ENCODE results near the gene STX10. TPM values are rescaled to one million over a fixed set of nuclear protein-coding genes. Genes with fewer than 3 reads are reported as not detected.

The STX10 gene
- total and polyA plus RNA-seq, 2 of the 4 experiments (the other 2 are of a cell fraction) = 64.9 to 82.0 TPM

GRCh38 chr19:13138916-13139198 is 11.3 kb downstream of the STX10 start:
- no peak for ATAC-seq (ENCODE audit: low read depth)
- no peak overlapping the region for H2AK5ac ChIP-seq (ENCODE audit: low read depth, low read length)
- no peak overlapping the region for H3K56ac ChIP-seq (ENCODE audit: extremely low read depth, insufficient read depth, low read length)
- TF ChIP-seq BHLHE40 (IDR thresholded peaks at IDR 0.05; ENCODE audit: low read depth, low read length) = no peak
- TF ChIP-seq CTCF (conservative IDR thresholded peaks at IDR 0.05; ENCODE audit: low read depth, low read length) = no peak
- no peak for TF ChIP-seq MAZ (IDR thresholded peaks at IDR 0.05; ENCODE audit: borderline replicate concordance, low read depth, low read length)
- TF ChIP-seq MXI1 (IDR thresholded peaks at IDR 0.05; ENCODE audit: borderline replicate concordance, low read depth, low read length) = no peak
- no peak for TF ChIP-seq POLR2A (IDR thresholded peaks at IDR 0.05; ENCODE audit: low read depth, low read length)
- no peak for TF ChIP-seq RCOR1 (IDR thresholded peaks at IDR 0.05; ENCODE audit: insufficient replicate concordance, low read length)
- TF ChIP-seq FOS (IDR thresholded peaks at IDR 0.05; ENCODE audit: low read depth, low read length) = no peak
- TF ChIP-seq, protein P1, sequence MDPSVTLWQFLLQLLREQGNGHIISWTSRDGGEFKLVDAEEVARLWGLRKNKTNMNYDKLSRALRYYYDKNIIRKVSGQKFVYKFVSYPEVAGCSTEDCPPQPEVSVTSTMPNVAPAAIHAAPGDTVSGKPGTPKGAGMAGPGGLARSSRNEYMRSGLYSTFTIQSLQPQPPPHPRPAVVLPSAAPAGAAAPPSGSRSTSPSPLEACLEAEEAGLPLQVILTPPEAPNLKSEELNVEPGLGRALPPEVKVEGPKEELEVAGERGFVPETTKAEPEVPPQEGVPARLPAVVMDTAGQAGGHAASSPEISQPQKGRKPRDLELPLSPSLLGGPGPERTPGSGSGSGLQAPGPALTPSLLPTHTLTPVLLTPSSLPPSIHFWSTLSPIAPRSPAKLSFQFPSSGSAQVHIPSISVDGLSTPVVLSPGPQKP (IDR thresholded peaks at IDR 0.05; ENCODE audit: borderline replicate concordance, low read depth, low read length) = no peak
- TF ChIP-seq RFX5 (IDR thresholded peaks at IDR 0.05; ENCODE audit: low read depth, low read length) = no peak
- TF ChIP-seq CHD1 (IDR thresholded peaks at IDR 0.05; ENCODE audit: low read depth, low read length) = no peak
- no peak for TF ChIP-seq SMC3 (IDR thresholded peaks at IDR 0.05; ENCODE audit: low read depth, low read length)
- TF ChIP-seq USF2 (IDR thresholded peaks at IDR 0.05; ENCODE audit: low read depth, low read length) = no peak
- TF ChIP-seq NFE2L2 (IDR thresholded peaks at IDR 0.05; ENCODE audit: low read depth, low read length) = no peak
- intact Hi-C loops (cut with micrococcal nuclease) = no loop called here
- BruUV-seq (replicated peaks) = no TSS peak
- H3K23ac ChIP-seq (ENCODE audit: low read depth, low read length) = no peak overlapping the region
- ChIA-PET POLR2A (ENCODE audit: unreplicated experiment) (no interaction called here), CTCF (no interaction called here)
- peaks cover 2% of the 10 kb centered on the region; the same call in 1 of the 2 replicates for H3K4me1 ChIP-seq (ENCODE audit: control insufficient read depth, insufficient read depth, low read length)
- H3K4me3 ChIP-seq (ENCODE audit: insufficient read depth, low read depth, low read length) = no peak overlapping the region
- no peak for DNase-seq
- in situ Hi-C loops (cut with MboI; ENCODE audit: low sequenced_read_pairs) = no loop called here
- H4K5ac ChIP-seq (ENCODE audit: low read depth, low read length) = no peak overlapping the region
- H2BK120ac ChIP-seq (ENCODE audit: low read depth, low read length) = no peak overlapping the region
- H3K27me3 ChIP-seq (ENCODE audit: control insufficient read depth, insufficient read depth, low read length) = no peaks in the 10 kb centered on the region
- peaks cover 1% of the 10 kb centered on the region for H3K9me1 ChIP-seq (ENCODE audit: insufficient read depth, low read length)
- no peak overlapping the region for H3K9ac ChIP-seq (ENCODE audit: low read depth, low read length)
- H4K8ac ChIP-seq (ENCODE audit: low read depth in 2 of 2, low read length in 2 of 2) = no peak overlapping the region
- no peak overlapping the region for H2AK9ac ChIP-seq (replicated peaks; ENCODE audit: low read depth, low read length, poor library complexity)
- no peak overlapping the region for H2AFZ ChIP-seq (replicated peaks; ENCODE audit: low read length, poor library complexity)
- 100% methylated on average over 2 of the region's 10 CpGs; no CpG with 5 or more reads in 1 of the 2 experiments for WGBS, 2 experiments (ENCODE audit: extremely low coverage in 2 of 2, insufficient read length in 1 of 2)
- no peak overlapping the region for H2BK5ac ChIP-seq (ENCODE audit: low read depth, low read length, poor library complexity, severe bottlenecking)
- H4K20me1 ChIP-seq (ENCODE audit: insufficient read depth, low read length) = peaks cover 37% of the 10 kb centered on the region
- H3K4ac ChIP-seq (ENCODE audit: low read depth, low read length) = no peak overlapping the region
- peaks cover 18 to 66% of the 10 kb centered on the region in 2 experiments; a peak in 3 of 4 replicates for H3K79me1 ChIP-seq (ENCODE audit: low read depth in 1 of 2, low read length in 2 of 2)
- no peak overlapping the region for H3K14ac ChIP-seq (replicated peaks; ENCODE audit: low read depth, low read length)
- no peak overlapping the region for H3K18ac ChIP-seq (ENCODE audit: low read depth, low read length)
- no peak overlapping the region for H2BK15ac ChIP-seq (ENCODE audit: low read depth, low read length)
- no peak overlapping the region for H4K91ac ChIP-seq (ENCODE audit: insufficient read depth, low read depth, low read length)
- H3K27ac ChIP-seq (ENCODE audit: insufficient read depth, low read length) = no peak overlapping the region
- dilution Hi-C loops (cut with HindIII; ENCODE audit: low sequenced_read_pairs, unreplicated experiment) = no loop called here
- H3K36me3 ChIP-seq (ENCODE audit: control insufficient read depth, insufficient read depth, low read length) = peaks cover 45% of the 10 kb centered on the region
- H2BK20ac ChIP-seq (ENCODE audit: low read depth, low read length) = no peak overlapping the region
- no peaks in the 10 kb centered on the region for H3K9me3 ChIP-seq (ENCODE audit: control insufficient read depth, insufficient read depth, low read length)
- H3K4me2 ChIP-seq (ENCODE audit: low read depth, low read length) = no peak overlapping the region

Measured in IMR-90 (cell line).